NCI-H2029 treated with DMSO at 0.1 percent for 48 hours (cell line): ENCODE results near the gene TPM3.
"Not testable (repeated sequence)": the region's sequence is repeated elsewhere in the genome, so short reads cannot be mapped to it uniquely, and the experiment has no call there.

Experiments used
- DNase-seq: peaks from one replicate; lab custom pipeline; 2025; lab: John Stamatoyannopoulos, UW

Gene TPM3

DNA sequence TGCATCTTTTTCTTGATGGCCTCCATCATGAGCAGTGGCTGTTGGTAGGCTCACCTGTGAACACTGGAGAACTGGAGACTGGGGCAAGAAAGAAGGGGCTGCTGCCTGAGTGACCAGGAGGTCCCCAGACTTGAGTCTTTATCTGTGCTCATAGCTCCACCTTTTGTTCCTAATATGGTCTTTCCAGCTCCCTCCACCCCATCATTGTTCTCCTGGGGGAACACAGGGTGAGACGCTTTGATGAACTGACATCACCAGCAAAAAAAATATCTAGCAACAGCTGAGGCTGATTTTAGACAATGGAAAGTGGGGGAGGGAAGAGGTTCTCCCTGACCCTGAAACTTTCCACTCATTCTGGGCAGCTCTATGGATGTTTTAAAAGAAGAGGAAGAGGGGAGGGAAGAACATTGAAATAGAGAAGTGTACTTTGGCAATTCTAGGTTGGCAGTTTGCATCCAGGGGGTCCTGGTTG, at the start of gene TPM3:
TPM3 (minus strand) TSS at position 111 of the 472 bp plus-strand sequence; CDS start at position 29, 82 bp downstream.
- no peak for DNase-seq

DNA sequence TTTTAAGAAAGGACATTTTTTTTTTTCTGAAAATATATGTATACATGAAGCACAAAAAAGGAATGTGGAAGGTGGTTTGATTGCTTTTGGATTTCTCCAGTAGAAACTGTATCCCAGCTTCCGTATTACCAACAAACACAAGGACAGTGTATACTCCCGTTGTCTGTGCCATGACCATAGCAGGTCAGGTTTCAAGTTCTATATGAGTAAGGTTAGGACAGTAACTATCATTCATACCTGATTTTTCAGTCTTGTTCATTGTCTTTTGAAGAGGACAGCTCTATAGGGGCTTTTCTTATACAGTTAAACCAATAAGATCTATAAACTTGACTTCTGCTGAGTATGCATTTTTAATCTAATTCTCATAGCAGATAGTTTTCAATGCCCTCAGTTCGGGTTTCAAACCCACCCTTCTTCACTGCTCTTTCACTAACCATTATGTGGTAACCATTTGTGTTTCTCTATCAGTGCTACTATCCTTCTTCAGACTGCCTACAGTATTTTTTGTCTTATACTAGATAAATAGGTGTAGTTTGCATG, 48.5 kb upstream of the TPM3 start:
- DNase-seq = no peak

DNA sequence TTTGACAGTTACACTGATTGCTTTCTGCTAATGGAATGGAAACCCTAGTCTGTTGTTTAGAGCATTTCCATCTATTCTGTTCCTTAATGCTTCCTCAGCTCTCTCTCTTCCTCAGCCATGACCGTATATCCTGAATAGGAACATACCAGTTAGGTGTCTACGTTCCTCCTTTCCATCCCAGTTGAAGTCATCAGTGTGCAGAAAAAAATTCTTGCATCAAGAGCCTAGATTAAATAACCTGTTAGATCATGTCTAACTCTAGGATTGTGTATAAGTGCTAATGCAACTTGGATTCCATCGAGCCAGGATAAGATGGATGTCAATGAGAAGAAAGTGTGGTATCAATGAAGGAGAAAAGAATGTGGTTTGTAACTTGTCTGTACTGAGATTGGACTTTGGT, 47.6 kb upstream of the TPM3 start:
- DNase-seq = no peak

DNA sequence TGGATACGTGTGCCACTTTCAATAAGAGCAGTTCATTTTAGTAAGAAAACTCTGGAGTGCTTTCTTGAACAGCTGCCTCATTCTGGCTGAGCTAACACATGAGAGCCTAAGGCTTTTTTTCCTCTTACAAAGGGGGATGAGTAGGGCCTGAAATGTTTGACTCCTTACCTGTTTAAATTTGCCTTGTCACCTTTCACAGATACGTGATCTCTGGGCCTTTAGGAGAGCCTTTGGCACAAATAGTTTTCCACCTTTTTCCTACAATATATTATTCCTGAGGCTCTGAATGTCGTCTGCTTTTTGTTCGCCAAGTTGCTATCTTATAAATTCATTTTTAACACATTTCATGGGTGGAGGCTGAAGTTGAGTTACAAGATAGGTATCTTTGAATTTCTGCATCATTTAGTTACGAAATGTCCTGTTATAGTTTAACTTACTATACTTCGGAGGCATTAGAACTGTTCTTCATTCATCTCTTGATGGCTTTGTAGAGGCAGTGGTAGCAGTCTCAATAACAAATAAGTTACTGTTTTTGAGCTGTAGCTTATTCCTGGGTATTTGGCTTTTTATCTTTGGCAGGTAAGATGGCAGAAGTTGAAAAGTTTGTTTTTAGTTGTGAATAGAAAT, 46.1 kb upstream of the TPM3 start:
- DNase-seq = no peak

DNA sequence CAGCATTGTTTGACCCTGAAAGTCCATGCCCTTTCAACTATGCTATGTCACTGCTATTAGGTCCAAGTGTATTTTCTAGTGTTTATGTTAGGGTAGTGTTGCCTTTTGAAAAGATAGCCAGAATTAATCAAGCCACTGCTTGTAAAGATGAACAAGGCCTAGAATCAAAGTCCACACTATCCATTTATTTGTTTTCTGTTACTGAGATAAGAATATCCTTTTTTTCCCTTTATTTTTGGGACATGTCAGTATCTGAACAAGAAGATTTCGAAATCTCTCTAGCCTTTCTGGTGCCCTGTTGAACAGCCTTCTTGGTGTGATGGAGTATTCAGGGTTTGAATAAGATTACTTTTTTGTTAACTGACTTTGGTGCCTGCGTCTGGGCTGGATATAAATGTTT, 45.5 kb upstream of the TPM3 start:
- no peak for DNase-seq

DNA sequence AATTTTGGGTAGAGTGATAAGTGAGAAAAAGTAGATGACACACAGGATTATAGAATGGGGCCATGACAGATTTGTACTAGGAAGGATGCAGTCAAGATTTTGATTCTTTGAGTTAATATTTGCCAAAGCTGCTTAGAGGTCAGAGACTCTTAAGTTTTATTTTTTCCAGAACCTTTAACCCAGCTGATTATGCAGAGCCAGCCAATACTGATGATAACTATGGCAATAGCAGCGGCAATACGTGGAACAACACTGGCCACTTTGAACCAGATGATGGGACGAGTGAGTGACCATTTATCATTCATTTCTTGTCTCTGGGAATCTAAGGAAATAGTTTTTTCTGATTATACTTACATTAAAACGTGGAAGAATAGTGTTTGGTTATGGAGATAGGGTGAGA, 45.0 kb upstream of the TPM3 start:
- DNase-seq = no peak

DNA sequence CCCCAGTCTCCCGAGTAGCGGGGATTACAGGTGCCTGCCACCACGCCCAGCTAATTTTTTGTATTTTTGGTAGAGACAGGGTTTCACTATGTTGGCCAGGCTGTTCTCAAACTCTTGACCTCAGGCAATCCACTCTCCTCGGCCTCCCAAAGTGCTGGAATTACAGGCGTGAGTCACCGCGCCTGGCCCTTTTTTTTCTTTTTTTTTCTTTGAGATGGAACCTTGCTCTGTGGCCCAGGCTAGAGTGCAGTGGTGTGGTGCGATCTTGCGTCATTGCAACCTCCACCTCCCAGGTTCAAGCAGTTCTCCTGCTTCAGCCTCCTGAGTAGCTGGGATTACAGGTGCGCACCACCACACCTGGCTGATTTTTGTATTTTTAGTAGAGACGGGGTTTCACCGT, 41.2 kb upstream of the TPM3 start:
- not testable (repeated sequence) for DNase-seq

DNA sequence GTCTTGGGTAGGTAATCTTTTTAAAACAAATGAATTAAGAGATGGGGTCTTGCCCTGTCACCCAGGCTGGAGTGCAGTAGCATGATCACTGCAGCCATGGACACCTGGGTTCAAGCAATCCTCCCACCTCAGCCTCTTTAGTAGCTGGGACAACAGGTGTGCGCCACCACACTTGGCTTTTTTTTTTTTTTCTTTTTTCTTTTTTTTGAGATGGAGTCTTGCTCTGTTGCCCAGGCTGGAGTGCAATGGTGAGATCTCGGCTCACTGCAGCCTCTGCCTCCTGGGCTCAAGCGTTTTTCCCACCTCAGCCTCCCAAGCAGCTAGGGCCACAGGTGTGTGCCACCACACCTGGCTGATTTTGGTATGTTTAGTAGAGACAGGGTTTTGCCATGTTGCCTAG, 39.2 kb upstream of the TPM3 start:
- not testable (repeated sequence) for DNase-seq

DNA sequence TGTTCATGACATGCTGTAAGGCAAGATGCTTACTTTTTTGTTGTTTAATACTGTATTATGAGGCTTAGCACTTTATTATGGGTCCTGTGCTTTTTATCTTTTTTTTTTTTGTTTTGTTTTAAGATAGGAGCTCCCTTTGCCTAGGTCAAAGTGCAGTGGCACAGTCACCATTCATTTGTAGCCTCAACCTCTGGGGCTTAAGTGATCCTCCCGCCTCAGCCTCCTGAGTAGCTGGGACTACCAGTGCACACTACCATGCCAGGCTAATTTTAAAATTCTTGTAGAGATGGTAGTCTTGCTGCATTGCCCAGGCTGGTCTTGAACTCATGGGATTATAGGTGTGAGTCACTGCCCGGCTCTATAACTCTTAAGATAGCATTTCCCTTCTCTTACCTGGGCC, 33.5 kb upstream of the TPM3 start:
- DNase-seq = no peak

DNA sequence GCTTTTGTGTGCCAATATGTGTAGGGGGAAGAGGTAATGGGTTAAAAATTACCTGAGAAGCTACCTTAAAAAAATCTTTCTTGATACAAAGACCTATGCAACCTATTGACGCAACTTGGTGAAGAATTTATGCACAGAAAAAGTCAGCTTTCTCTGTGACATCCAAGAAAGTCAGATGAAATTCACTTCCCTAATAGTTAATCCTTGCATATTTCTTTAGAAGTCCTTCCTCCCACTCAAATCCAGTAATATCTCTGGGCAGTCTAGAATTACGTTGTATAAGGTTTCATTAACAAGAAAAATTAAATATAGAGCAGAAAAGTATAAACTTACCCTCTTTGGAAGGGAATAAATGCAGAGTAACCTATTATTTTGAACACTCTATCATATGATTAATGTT, 31.7 kb upstream of the TPM3 start:
- DNase-seq = no peak

DNA sequence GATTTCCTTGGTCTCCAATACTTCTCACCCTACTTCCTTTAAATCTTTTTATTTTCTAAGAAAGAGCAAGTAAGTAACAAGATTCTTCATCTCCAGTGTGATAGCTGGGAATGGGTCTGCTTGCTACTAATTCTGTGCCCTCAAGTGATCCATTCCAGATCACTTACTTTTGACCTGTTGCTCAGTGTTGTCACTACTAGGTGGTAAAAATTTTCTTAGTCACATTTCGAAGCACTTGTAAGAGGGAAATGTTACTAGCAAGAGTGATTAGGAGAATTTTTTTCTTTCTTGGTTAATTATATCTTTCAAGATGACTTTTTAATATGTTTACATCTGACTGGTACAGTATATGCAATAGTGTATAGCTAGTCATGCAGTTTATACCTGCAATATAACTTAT, 31.0 kb upstream of the TPM3 start:
- no peak for DNase-seq

DNA sequence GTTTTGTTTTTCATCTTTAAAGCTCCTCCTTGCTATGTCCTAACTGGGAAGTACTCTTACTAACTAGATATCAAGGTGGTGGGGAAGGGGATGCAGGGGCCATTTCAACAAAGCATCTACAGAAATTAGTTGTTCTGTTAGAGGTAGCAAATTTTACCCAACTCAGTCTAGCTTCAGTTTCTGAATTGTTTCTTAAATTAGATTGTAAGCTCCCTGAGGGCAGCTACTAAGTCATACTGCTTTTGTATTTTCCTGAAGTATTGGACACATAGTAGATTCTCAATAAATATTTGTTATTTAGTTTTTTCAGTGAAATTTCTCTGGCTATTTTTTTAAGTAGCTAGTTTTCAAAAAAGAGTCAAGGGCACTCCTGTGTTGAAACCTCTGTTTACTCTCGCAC, 30.6 kb upstream of the TPM3 start:
- no peak for DNase-seq

DNA sequence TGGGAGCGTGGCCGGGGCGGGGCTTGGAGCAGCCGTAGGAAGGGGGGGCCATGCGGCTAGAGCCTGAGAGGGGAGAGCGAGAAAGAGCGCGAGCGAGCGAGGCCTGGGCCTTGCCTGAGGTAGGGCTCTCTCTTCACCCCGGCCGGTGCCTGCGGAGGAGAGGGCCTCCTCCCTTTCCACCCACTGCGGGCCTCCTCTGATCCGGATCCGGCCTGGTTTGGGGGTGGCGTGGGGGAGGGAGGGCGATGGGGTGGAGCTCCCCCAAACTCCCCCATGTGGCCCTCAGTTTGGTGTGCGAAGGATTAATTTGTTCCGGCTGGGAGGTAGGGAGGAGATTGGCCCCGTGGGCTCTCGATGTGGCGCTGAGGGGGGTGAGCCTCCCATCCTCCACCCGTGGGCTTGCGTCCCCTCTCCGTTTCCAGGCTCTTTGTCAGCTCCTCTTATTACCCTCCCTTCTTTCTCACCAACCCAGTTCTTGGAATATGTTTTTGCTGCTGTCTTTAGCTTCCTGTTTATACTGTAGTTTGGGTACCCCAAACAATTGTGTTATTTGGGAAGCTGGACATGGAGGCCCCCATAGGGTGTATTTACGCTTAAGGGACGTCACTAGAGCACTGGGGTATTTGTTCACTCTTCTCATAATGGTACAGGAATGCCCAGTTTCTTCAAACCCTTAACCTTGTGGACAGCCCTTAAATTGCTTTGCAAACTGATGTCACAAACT, 29.5 kb upstream of the TPM3 start:
- DNase-seq = no peak

DNA sequence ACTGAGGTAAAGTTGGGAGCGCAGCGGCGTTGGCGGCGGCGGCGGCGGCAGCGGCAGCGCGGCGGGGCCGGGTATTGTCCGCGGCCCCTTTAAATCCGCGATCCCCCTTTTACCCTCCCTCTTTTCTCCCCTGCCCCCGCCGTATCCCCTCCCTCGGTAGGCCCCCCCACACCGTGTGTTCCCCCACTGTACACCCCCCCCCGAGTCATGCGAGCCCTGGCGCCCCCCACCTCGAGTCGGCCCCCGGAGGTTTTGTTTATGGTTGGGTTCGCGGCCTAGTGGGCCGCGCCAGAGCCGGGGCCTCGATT, 29.0 kb upstream of the TPM3 start:
- DNase-seq = no peak

DNA sequence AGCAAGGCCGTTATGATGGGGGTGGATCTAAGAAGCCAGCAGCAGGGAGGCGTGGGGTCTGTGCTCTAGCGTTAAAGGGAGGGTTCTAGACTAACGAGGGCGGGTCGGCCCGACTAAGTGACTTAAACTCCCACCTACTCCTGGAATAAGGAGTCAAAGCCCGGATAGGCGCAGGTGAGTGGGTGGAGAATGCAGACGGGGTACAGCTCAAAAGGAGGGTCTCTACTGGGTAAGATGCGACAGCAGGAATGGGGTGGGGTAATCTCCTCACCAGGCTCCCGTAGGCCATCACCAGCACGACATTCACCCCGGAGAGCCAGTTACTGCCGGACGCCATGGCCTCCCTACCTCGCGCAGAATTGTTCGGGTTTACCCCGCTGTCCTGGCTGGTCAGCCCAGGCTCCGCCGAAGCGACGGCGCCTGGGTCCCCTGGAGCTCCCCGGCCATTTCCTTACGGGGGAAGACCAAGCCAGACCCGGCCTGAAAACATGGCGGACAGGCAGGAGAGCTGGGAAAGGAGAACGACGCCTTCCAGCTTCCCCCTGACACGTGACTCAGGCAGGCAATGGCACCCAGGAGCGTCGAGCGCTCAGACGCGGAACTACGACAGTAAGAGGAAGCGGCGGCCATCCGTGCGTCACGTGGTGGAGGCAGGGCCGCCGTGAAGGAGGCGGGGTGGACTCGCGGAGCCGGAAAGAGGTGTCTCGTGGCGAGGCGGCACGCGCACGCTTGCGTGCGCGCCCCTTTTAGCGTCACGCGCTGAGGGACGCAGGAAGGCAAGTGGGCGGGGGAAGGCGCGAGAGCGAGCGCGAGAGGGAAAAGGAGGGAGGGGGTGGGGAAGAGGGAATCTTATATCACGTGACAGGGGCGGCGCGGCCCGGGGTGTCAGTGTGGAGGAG, 28.4 kb upstream of the TPM3 start, which contains the start of gene UBAP2L:
UBAP2L (plus strand) TSS at position 885 of the 899 bp plus-strand sequence. CDS start 4,169 bp downstream, outside the sequence.
- peak; percentile 96 for DNase-seq

DNA sequence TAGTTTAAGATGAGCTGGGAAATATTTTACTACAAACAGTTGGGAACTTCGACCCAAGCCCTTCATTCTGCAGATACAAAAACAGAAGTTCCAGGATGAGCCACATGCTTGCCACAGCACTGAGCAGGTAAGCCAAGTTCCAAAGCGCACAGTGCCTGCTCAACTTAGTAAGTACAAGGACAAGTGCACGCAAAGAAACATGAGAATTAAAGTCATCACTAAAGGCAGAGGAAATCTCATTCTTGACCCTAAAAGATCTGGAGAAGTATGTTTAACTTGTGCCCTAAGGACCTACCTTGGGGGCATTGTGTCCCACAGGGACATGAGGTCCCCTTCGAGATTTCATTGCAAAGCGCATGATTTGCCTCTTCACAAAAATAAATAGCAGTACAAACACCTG, 27.6 kb upstream of the TPM3 start:
- no peak for DNase-seq

DNA sequence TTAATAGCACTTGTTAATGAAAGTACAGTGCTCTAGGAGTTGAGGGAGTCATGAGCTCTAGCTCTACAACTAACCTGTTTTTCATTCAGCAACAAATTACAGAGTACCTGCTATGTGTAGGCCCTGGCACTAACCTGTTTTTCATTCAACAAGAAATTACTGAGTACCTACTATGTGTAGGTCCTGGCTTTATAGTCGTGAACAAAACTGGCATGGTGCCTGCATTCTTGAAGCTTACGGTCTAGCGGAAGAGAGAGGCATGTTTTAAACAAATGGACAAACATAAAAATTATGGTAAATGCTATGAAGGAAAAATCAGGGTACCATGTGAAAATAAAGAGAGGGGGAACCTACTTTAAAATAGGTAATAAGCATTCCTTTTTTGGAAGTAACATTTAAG, 26.6 kb upstream of the TPM3 start:
- no peak for DNase-seq

DNA sequence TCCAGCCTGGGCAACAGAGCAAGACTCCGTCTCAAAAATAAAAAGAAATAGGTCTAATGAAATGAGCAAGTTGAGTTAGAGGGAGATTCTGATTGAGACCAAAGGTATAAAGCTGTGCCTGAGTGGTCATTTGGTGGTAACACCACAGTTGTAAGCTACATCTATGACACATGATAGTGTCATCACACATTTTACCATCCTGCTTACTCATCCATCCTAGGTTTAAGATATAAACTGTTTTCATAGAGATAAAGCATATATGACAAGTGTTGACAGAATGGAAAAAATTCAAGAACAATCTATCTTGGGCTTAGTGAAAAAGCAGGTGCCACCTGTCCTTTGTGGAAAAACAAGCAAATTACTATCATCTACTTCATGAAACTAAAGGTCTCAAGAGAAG, 21.4 kb upstream of the TPM3 start:
- DNase-seq = no peak

DNA sequence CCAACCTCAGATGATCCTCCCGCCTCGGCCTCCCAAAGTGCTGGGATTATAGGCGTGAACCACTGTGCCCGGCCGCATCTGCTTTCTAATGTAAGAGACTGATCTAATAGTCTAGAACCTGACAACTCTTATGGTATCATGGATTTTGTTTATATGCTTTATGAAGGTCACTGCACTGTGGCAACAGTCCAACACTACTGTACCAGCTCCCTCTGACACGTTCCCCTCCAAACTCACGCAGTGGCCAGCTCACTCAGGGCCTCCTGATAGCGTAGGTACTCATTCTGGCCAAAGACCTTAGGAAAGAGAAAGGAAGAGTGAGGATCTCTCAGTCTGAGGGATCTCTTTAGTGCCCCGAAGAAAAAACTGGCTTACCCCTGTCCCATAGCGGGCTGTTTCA, 20.2 kb upstream of the TPM3 start:
- no peak for DNase-seq

DNA sequence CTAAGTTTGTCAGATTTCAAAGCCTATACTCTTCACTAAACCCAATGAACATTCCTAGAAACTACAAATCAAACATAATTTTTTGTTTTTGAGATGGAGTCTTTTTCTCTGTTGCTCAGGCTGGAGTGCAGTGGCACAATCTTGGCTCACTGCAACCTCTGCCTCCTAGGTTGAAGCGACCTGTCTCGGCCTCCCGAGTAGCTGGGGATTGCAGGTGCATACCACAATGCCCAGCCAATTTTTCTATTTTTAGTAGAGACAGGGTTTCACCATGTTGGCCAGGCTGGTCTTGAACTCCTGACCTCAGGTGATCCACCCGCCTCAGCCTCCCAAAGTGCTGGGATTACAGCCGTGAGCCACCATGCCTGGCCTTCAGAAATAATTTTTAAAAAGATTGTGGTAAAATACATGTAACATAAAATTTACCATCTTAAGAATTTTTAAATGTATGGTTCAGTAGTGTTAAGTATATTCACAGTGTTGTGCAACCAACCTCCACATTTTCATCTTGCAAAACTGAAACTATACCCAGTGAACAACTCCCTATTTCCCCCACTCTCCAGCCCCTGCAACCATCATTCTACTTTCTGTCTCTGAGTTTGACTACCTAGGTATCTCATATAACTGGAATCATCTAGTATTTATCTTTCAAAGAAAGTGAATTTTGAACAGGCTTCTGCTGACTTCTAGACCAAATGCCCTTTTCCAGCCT, 16.9 kb upstream of the TPM3 start:
- no peak for DNase-seq

DNA sequence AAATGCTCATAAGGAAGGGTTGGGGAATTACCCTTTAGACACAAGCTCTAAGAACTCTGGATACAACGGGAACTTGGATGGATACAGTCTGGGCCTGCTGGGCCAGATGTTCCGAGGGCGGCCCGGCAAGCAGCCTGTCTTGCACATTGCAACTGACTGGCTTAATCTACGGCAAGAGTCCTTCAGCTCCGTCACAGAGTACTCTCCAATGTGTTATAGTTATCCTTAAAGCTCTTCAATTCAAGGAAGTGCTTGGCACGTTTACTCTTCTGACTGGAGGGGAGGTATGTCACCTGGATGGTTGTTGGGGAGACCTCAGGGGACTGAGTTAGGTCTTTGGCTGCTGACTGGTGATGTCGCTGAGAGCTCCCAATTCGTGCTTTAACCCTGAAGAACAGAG, 15.4 kb upstream of the TPM3 start:
- DNase-seq = no peak

DNA sequence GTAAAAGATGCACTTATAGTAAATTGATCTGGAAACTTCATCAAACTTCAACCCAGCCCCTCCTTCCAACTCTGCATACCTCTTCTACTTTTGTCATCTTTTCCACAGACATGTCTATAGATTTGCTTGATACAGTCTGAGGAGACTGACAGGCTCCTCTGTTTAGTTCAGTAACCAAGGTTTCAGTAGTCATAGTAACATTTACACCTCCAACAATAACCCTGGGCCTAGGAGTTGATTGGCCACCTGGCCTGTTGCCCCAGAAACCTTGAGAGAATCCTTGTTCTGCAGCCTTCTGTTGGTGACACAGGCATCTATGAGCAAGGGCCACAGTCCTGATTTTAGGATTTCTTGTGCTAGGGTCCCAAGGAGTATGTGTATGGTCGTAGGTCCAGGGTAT, 14.3 kb upstream of the TPM3 start, which contains the start of gene CFAP141:
CFAP141 (minus strand) TSS at position 138 of the 400 bp plus-strand sequence; CDS start at position 112, 26 bp downstream.
- DNase-seq = no peak
